ENCODE data around the gene LECT2. TPM values are rescaled to one million over a fixed set of nuclear protein-coding genes. Genes with fewer than 3 reads are reported as not detected.

LECT2 gene
- total RNA-seq, 1 donor from 2014 or later: not detected

- no peaks in the 10 kb centered on the region for H3K36me3 Mint-ChIP-seq
- Histone ChIP-seq H3K9ac (no peak overlapping the region), H3K4me1 (no peaks in the 10 kb centered on the region), H3F3A (ENCODE audit: low read depth) (no peaks in the 10 kb centered on the region), H3K4me3 (no peak overlapping the region), H3K36me3 (no peaks in the 10 kb centered on the region), H3K4me2 (no peak overlapping the region), H4K20me1 (ENCODE audit: low read depth) (no peaks in the 10 kb centered on the region), H2AFZ (replicated peaks) (no peak overlapping the region), H3K27me3 (no peaks in the 10 kb centered on the region), H3K27ac (no peak overlapping the region), H3K9me3 (ENCODE audit: low read depth) (no peaks in the 10 kb centered on the region), H3K79me2 (ENCODE audit: low read depth) (no peaks in the 10 kb centered on the region)
- TF ChIP-seq CTCF (IDR thresholded peaks at IDR 0.05) (no peak), EZH2 (IDR thresholded peaks at IDR 0.05) (no peak), EZH2phosphoT487 (IDR thresholded peaks at IDR 0.05) (no peak)
- H3K4me3 Mint-ChIP-seq: no peak overlapping the region
- DNase-seq (ENCODE audit: low spot score): no peak
- peaks cover 2% of the 10 kb centered on the region for H3K27me3 Mint-ChIP-seq (ENCODE audit: insufficient read depth, low read depth)
- H3K27ac Mint-ChIP-seq: no peak overlapping the region
- no peaks in the 10 kb centered on the region for H3K9me3 Mint-ChIP-seq
- H3K4me1 Mint-ChIP-seq: peaks cover 3% of the 10 kb centered on the region
Observed at GRCh38 chr5:135965504-135965903, 10.7 kb upstream of the LECT2 start.

GRCh38 chr5:135964670-135965320, 10.0 kb upstream of the LECT2 start:
- no peaks in the 10 kb centered on the region for H3K4me1 ChIP-seq
- no peaks in the 10 kb centered on the region for H3K36me3 ChIP-seq
- TF ChIP-seq CTCF (IDR thresholded peaks at IDR 0.05) (no peak), EZH2 (IDR thresholded peaks at IDR 0.05) (no peak), EZH2phosphoT487 (IDR thresholded peaks at IDR 0.05) (no peak)
- no peak overlapping the region for H3K9ac ChIP-seq
- H3K4me2 ChIP-seq: no peak overlapping the region
- no peaks in the 10 kb centered on the region for H4K20me1 ChIP-seq (ENCODE audit: low read depth)
- H3K4me1 Mint-ChIP-seq: peaks cover 3% of the 10 kb centered on the region
- no peaks in the 10 kb centered on the region for H3K27me3 ChIP-seq
- no peak overlapping the region for H2AFZ ChIP-seq (replicated peaks)
- H3K79me2 ChIP-seq (ENCODE audit: low read depth): no peaks in the 10 kb centered on the region
- no peak overlapping the region for H3K4me3 Mint-ChIP-seq
- no peaks in the 10 kb centered on the region for H3K9me3 Mint-ChIP-seq
- H3K27me3 Mint-ChIP-seq (ENCODE audit: insufficient read depth, low read depth): peaks cover 2% of the 10 kb centered on the region
- no peaks in the 10 kb centered on the region for H3F3A ChIP-seq (ENCODE audit: low read depth)
- no peaks in the 10 kb centered on the region for H3K9me3 ChIP-seq (ENCODE audit: low read depth)
- no peak overlapping the region for H3K27ac Mint-ChIP-seq
- DNase-seq (ENCODE audit: low spot score): no peak
- H3K4me3 ChIP-seq: no peak overlapping the region
- no peak overlapping the region for H3K27ac ChIP-seq
- H3K36me3 Mint-ChIP-seq: no peaks in the 10 kb centered on the region

- H2AFZ ChIP-seq (replicated peaks): no peak overlapping the region
- H3F3A ChIP-seq (ENCODE audit: low read depth): no peaks in the 10 kb centered on the region
- H3K9ac ChIP-seq: no peak overlapping the region
Observed at GRCh38 chr5:135955525-135955924, 742 bp upstream of the LECT2 start.

More at GRCh38 chr5:135955525-135955924, 742 bp upstream of the LECT2 start:
- H3K9me3 Mint-ChIP-seq: no peaks in the 10 kb centered on the region
- Histone ChIP-seq H3K4me3 (no peak overlapping the region), H3K9me3 (ENCODE audit: low read depth) (no peaks in the 10 kb centered on the region), H3K79me2 (ENCODE audit: low read depth) (no peaks in the 10 kb centered on the region), H3K4me1 (no peaks in the 10 kb centered on the region), H3K27me3 (peaks cover 32% of the 10 kb centered on the region), H3K36me3 (no peaks in the 10 kb centered on the region), H3K4me2 (no peak overlapping the region), H3K27ac (no peak overlapping the region), H4K20me1 (ENCODE audit: low read depth) (no peaks in the 10 kb centered on the region)
- TF ChIP-seq EZH2 (IDR thresholded peaks at IDR 0.05) (no peak), EZH2phosphoT487 (IDR thresholded peaks at IDR 0.05) (no peak), CTCF (IDR thresholded peaks at IDR 0.05) (no peak)
- no peak for DNase-seq (ENCODE audit: low spot score)
- H3K27me3 Mint-ChIP-seq (ENCODE audit: insufficient read depth, low read depth): peaks cover 6% of the 10 kb centered on the region
- H3K36me3 Mint-ChIP-seq: no peaks in the 10 kb centered on the region
- H3K4me1 Mint-ChIP-seq: no peaks in the 10 kb centered on the region
- no peak overlapping the region for H3K27ac Mint-ChIP-seq
- no peak overlapping the region for H3K4me3 Mint-ChIP-seq

Measured in neural progenitor cell (in vitro differentiated cells).